ENCODE measurements around the gene UTP15.

DNA sequence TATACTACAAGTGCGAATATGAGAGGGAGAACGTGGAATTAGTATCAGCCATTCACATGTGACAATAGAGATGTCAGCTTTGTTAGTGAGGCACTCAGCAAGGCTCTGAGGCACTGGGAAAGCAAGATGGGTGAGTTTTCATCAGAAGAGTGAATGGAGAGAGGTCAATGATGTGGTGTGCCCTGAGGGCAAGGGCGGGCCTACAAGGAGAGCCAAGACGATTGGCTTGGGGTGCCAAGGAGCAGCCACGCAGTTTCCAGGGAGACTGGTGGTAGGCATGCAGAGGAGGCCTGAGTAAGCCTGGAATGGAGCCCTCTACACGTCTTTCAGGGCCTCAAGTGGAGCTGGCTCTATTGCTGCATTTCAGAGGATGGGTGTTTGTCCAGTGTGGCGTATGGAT, 42.6 kb upstream of the UTP15 start:
- TF ChIP-seq, protein P1, sequence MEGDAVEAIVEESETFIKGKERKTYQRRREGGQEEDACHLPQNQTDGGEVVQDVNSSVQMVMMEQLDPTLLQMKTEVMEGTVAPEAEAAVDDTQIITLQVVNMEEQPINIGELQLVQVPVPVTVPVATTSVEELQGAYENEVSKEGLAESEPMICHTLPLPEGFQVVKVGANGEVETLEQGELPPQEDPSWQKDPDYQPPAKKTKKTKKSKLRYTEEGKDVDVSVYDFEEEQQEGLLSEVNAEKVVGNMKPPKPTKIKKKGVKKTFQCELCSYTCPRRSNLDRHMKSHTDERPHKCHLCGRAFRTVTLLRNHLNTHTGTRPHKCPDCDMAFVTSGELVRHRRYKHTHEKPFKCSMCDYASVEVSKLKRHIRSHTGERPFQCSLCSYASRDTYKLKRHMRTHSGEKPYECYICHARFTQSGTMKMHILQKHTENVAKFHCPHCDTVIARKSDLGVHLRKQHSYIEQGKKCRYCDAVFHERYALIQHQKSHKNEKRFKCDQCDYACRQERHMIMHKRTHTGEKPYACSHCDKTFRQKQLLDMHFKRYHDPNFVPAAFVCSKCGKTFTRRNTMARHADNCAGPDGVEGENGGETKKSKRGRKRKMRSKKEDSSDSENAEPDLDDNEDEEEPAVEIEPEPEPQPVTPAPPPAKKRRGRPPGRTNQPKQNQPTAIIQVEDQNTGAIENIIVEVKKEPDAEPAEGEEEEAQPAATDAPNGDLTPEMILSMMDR (IDR thresholded peaks at IDR 0.05): no peak
- TF ChIP-seq EP300 (IDR thresholded peaks at IDR 0.05) (no peak), POLR2AphosphoS5 (IDR thresholded peaks at IDR 0.05) (no peak)

All from stomach (tissue), 4 donors.